ENCODE data around the gene TMBIM1. TPM values are rescaled to one million over a fixed set of nuclear protein-coding genes. Genes with fewer than 3 reads are reported as not detected.
"Not testable (repeated sequence)": the region's sequence is repeated elsewhere in the genome, so short reads cannot be mapped to it uniquely, and the experiment has no call there.

Gene TMBIM1
- total and polyA plus RNA-seq, 5 donors = 64.3 to 158 (median 106) TPM

- ATAC-seq (no peak), DNase-seq (peak in 1 of 3 donors; percentile 55)
- H3K9me3 ChIP-seq (ENCODE audit: control insufficient read depth, low read length) = no peaks in the 10 kb centered on the region
- H3K27me3 ChIP-seq (ENCODE audit: control insufficient read depth, insufficient read depth) = no peaks in the 10 kb centered on the region
- intact Hi-C loops (cut with DNase I) = no loop called here
- no peak overlapping the region for H3K27ac ChIP-seq (ENCODE audit: low read length)
- 91% methylated on average over 14 of the region's 14 CpGs for WGBS
- H3K4me3 ChIP-seq (ENCODE audit: low read length) = no peak overlapping the region
- peaks cover 19% of the 10 kb centered on the region for H3K4me1 ChIP-seq (ENCODE audit: control insufficient read depth, insufficient read depth, low read length)
Observed at GRCh38 chr2:218280260-218280870, 11.9 kb downstream of the TMBIM1 start.

GRCh38 chr2:218278531-218279360, 13.6 kb downstream of the TMBIM1 start:
- no peak for ATAC-seq
- intact Hi-C loops (cut with DNase I) = no loop called here
- peaks cover 10% of the 10 kb centered on the region for H3K4me1 ChIP-seq (ENCODE audit: control insufficient read depth, insufficient read depth, low read length)

GRCh38 chr2:218277921-218278320, 14.4 kb downstream of the TMBIM1 start:
- H3K4me3 ChIP-seq (ENCODE audit: low read length) = no peak overlapping the region
- peaks cover 9% of the 10 kb centered on the region for H3K4me1 ChIP-seq (ENCODE audit: control insufficient read depth, insufficient read depth, low read length)
- no peak overlapping the region for H3K27ac ChIP-seq (ENCODE audit: low read length)
- intact Hi-C loops (cut with DNase I) = no loop called here
- no peaks in the 10 kb centered on the region for H3K27me3 ChIP-seq (ENCODE audit: control insufficient read depth, insufficient read depth)
- 85% methylated on average over 7 of the region's 7 CpGs for WGBS
- DNase-seq (no peak), ATAC-seq (no peak)
- H3K9me3 ChIP-seq (ENCODE audit: control insufficient read depth, low read length) = no peaks in the 10 kb centered on the region

More at GRCh38 chr2:218278531-218279360, 13.6 kb downstream of the TMBIM1 start:
- 78% methylated on average over 16 of the region's 16 CpGs for WGBS
- no peak overlapping the region for H3K27ac ChIP-seq (ENCODE audit: low read length)
- peak in 1 of 3 donors; percentile 53 for DNase-seq
- no peak overlapping the region for H3K4me3 ChIP-seq (ENCODE audit: low read length)
- H3K27me3 ChIP-seq (ENCODE audit: control insufficient read depth, insufficient read depth) = no peaks in the 10 kb centered on the region
- no peaks in the 10 kb centered on the region for H3K9me3 ChIP-seq (ENCODE audit: control insufficient read depth, low read length)

GRCh38 chr2:218276986-218277755, 15.1 kb downstream of the TMBIM1 start:
- ATAC-seq = no peak
- Histone ChIP-seq H3K27ac (ENCODE audit: low read length) (no peak overlapping the region), H3K4me1 (ENCODE audit: control insufficient read depth, insufficient read depth, low read length) (peaks cover 3% of the 10 kb centered on the region), H3K27me3 (ENCODE audit: control insufficient read depth, insufficient read depth) (no peaks in the 10 kb centered on the region), H3K4me3 (ENCODE audit: low read length) (no peak overlapping the region), H3K9me3 (ENCODE audit: control insufficient read depth, low read length) (no peaks in the 10 kb centered on the region)
- intact Hi-C loops (cut with DNase I) = no loop called here
- 75% methylated on average over 12 of the region's 12 CpGs for WGBS
- DNase-seq = no peak

GRCh38 chr2:218275371-218276072, 16.8 kb downstream of the TMBIM1 start:
- intact Hi-C loops (cut with DNase I) = no loop called here
- Histone ChIP-seq H3K4me1 (ENCODE audit: control insufficient read depth, insufficient read depth, low read length) (peaks cover 3% of the 10 kb centered on the region), H3K9me3 (ENCODE audit: control insufficient read depth, low read length) (no peaks in the 10 kb centered on the region), H3K27ac (ENCODE audit: low read length) (no peak overlapping the region), H3K4me3 (ENCODE audit: low read length) (no peak overlapping the region), H3K27me3 (ENCODE audit: control insufficient read depth, insufficient read depth) (no peaks in the 10 kb centered on the region)
- WGBS = 76% methylated on average over 9 of the region's 9 CpGs
- no peak for ATAC-seq
- peak in 1 of 3 donors; percentile 36 for DNase-seq

- DNase-seq (no peak), ATAC-seq (no peak)
- WGBS = 60% methylated on average over 4 of the region's 4 CpGs
- Histone ChIP-seq H3K27me3 (ENCODE audit: control insufficient read depth, insufficient read depth) (no peaks in the 10 kb centered on the region), H3K9me3 (ENCODE audit: control insufficient read depth, low read length) (no peaks in the 10 kb centered on the region), H3K4me3 (ENCODE audit: low read length) (no peak overlapping the region), H3K27ac (ENCODE audit: low read length) (no peak overlapping the region), H3K4me1 (ENCODE audit: control insufficient read depth, insufficient read depth, low read length) (peaks cover 3% of the 10 kb centered on the region)
- intact Hi-C loops (cut with DNase I) = no loop called here
Observed at GRCh38 chr2:218274586-218274985, 17.7 kb downstream of the TMBIM1 start.

- intact Hi-C loops (cut with DNase I) = no loop called here
- no peak overlapping the region for H3K4me3 ChIP-seq (ENCODE audit: low read length)
- no peak for DNase-seq
- WGBS = 80% methylated on average over 2 of the region's 2 CpGs
- H3K9me3 ChIP-seq (ENCODE audit: control insufficient read depth, low read length) = no peaks in the 10 kb centered on the region
- peaks cover 6% of the 10 kb centered on the region for H3K4me1 ChIP-seq (ENCODE audit: control insufficient read depth, insufficient read depth, low read length)
- no peak overlapping the region for H3K27ac ChIP-seq (ENCODE audit: low read length)
- ATAC-seq = no peak
- H3K27me3 ChIP-seq (ENCODE audit: control insufficient read depth, insufficient read depth) = no peaks in the 10 kb centered on the region
Observed at GRCh38 chr2:218273908-218274249, 18.4 kb downstream of the TMBIM1 start.

GRCh38 chr2:218273214-218273907, 18.9 kb downstream of the TMBIM1 start:
- H3K27ac ChIP-seq (ENCODE audit: low read length); H3K27me3 ChIP-seq (ENCODE audit: control insufficient read depth, insufficient read depth); DNase-seq; H3K4me3 ChIP-seq (ENCODE audit: low read length); intact Hi-C loops (cut with DNase I); ATAC-seq; H3K4me1 ChIP-seq (ENCODE audit: control insufficient read depth, insufficient read depth, low read length); H3K9me3 ChIP-seq (ENCODE audit: control insufficient read depth, low read length): not testable (repeated sequence)
- 85% methylated on average over 8 of the region's 8 CpGs for WGBS

- H3K9me3 ChIP-seq (ENCODE audit: control insufficient read depth, low read length) = no peaks in the 10 kb centered on the region
- H3K27me3 ChIP-seq (ENCODE audit: control insufficient read depth, insufficient read depth) = no peaks in the 10 kb centered on the region
- WGBS = 16% methylated on average over 18 of the region's 18 CpGs
- DNase-seq (peak; percentile 89 to 93 (median 92)), ATAC-seq (peak; percentile 60 to 70)
- H3K27ac ChIP-seq (ENCODE audit: low read length) = no peak overlapping the region
- no peak overlapping the region for H3K4me3 ChIP-seq (ENCODE audit: low read length)
- H3K4me1 ChIP-seq (ENCODE audit: control insufficient read depth, insufficient read depth, low read length) = peaks cover 6% of the 10 kb centered on the region
- intact Hi-C loops (cut with DNase I) = no loop called here
Observed at GRCh38 chr2:218272531-218273212, 19.6 kb downstream of the TMBIM1 start.

Data from right cardiac atrium (tissue), 5 donors.